Left lung (tissue), 10 donors: Measurements from ENCODE around the gene RBKS. TPM values are rescaled to one million over a fixed set of nuclear protein-coding genes. Genes with fewer than 3 reads are reported as not detected.

Source experiments
- ATAC-seq: fragments of 200-7000 bp; cut with Tn5 transposase; one replicate; pipeline ENCODE4 v1.9.1; 2020; ENCODE audit warnings: moderate library complexity
- DNase-seq, 4 donors: peaks; one replicate each; pipeline ENCODE4 v3.0.0-alpha.2; 2013 to 2020
- H3K27ac ChIP-seq, 2 donors: fragments of 200-600 bp; sonication (generic) in 1 of 2; one replicate each; pipeline versions ENCODE4 v1.5.0 to v1.8.0; 2020 to 2021
- H3K27me3 ChIP-seq, 2 donors: fragments of 200-600 bp; sonication (generic) in 1 of 2; one replicate each; pipeline versions ENCODE4 v1.5.0 to v1.8.0; 2020 to 2021
- H3K36me3 ChIP-seq, 2 donors: fragments of 200-600 bp; sonication (generic) in 1 of 2; one replicate each; pipeline versions ENCODE4 v1.5.0 to v1.8.0; 2020 to 2021
- H3K4me1 ChIP-seq, 2 donors: fragments of 200-600 bp; one replicate each; pipeline ENCODE4 v1.8.0; 2021
- H3K4me3 ChIP-seq, 2 donors: fragments of 200-600 bp; sonication (generic) in 1 of 2; one replicate each; pipeline versions ENCODE4 v1.5.0 to v1.8.0; 2020 to 2021; ENCODE audit warnings: mild to moderate bottlenecking in 1 of 2
- H3K9me3 ChIP-seq, 2 donors: fragments of 200-600 bp; sonication (generic) in 1 of 2; one replicate each; pipeline versions ENCODE4 v1.5.0 to v1.8.0; 2020 to 2021
- intact Hi-C, 2 donors: fragments of 100-400 bp; cut with DNase I; formaldehyde crosslinking; loops; one replicate each; pipeline versions ENCODE4 v1.11.2 to v1.14.2; 2022
- polyA plus RNA-seq, 6 donors: library from polyadenylated mRNA; unstranded; fragments of 120-200 nt; gene quantifications; one replicate each; pipeline ENCODE4 v1.2.1, GENCODE V29; 2013; ENCODE audit not compliant: insufficient read length in 6 of 6
- total RNA-seq, 2 donors: library from RNA; stranded (reverse); fragmentation: NEBNext Ultra II Directional; extraction: Animal tissue kit (Norgen Biotek cat#: 25700); gene quantifications; one replicate each; pipeline ENCODE4 v1.2.1, GENCODE V29; 2021
- TF ChIP-seq, protein P1 (sequence below), 2 donors: fragments of 200-600 bp; sonication (generic) in 1 of 2; IDR thresholded peaks; one replicate each; pipeline versions ENCODE4 v1.5.0 to v1.8.0; 2021; ENCODE audit warnings: antibody characterized with exemption in 2 of 2
- donor health status: DM: no; HTN: yes; CAD: no.
- donor health status: DM: no; HTN: no; CAD: no.

The RBKS gene
- total and polyA plus RNA-seq, 8 donors = 2.0 to 4.0 (median 2.6) TPM

DNA sequence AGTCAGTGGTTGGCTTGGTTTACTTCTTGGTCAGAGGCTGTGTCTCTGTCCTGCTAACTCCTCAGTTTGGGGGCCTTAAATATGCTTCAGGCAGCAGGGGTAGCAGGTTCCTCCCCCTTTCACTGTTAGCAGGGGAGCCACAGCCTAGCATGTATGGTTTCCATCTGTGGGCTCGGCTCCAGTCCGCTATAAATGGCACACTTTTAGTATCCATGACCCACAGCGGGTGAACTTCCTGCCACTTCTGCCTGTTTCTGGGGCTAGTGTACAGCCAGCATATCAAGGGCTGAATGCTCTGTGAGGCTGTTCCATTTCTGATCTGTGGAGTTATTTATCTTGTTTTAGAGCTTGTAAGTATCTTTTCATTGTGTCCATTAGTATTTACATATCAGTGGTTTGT, 60.4 kb downstream of the RBKS start:
- DNase-seq (no peak), ATAC-seq (no peak)
- Histone ChIP-seq H3K27ac (no peak overlapping the region), H3K4me1 (peaks cover 0 to 18% of the 10 kb centered on the region in 2 donors), H3K27me3 (no peaks in the 10 kb centered on the region), H3K36me3 (no peaks in the 10 kb centered on the region), H3K9me3 (no peaks in the 10 kb centered on the region), H3K4me3 (no peak overlapping the region)
- intact Hi-C loops = no loop called here
- TF ChIP-seq, protein P1, sequence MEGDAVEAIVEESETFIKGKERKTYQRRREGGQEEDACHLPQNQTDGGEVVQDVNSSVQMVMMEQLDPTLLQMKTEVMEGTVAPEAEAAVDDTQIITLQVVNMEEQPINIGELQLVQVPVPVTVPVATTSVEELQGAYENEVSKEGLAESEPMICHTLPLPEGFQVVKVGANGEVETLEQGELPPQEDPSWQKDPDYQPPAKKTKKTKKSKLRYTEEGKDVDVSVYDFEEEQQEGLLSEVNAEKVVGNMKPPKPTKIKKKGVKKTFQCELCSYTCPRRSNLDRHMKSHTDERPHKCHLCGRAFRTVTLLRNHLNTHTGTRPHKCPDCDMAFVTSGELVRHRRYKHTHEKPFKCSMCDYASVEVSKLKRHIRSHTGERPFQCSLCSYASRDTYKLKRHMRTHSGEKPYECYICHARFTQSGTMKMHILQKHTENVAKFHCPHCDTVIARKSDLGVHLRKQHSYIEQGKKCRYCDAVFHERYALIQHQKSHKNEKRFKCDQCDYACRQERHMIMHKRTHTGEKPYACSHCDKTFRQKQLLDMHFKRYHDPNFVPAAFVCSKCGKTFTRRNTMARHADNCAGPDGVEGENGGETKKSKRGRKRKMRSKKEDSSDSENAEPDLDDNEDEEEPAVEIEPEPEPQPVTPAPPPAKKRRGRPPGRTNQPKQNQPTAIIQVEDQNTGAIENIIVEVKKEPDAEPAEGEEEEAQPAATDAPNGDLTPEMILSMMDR (IDR thresholded peaks at IDR 0.05) = no peak

GRCh38 chr2:27828305-27828704, 61.9 kb downstream of the RBKS start:
- Histone ChIP-seq H3K9me3 (peaks cover 0 to 8% of the 10 kb centered on the region in 2 donors), H3K4me3 (no peak overlapping the region), H3K27ac (no peak overlapping the region), H3K36me3 (no peaks in the 10 kb centered on the region), H3K27me3 (no peaks in the 10 kb centered on the region), H3K4me1 (peaks cover 0 to 18% of the 10 kb centered on the region in 2 donors)
- intact Hi-C loops = no loop called here
- DNase-seq = no peak
- ATAC-seq = peak; percentile 53
- TF ChIP-seq, protein P1 (IDR thresholded peaks at IDR 0.05) = no peak

GRCh38 chr2:27824401-27824800, 65.8 kb downstream of the RBKS start:
- TF ChIP-seq, protein P1 (IDR thresholded peaks at IDR 0.05) = no peak
- Histone ChIP-seq H3K4me3 (no peak overlapping the region), H3K27me3 (no peaks in the 10 kb centered on the region), H3K27ac (no peak overlapping the region), H3K4me1 (peaks cover 0 to 7% of the 10 kb centered on the region in 2 donors), H3K9me3 (peaks cover 0 to 8% of the 10 kb centered on the region in 2 donors), H3K36me3 (no peaks in the 10 kb centered on the region)
- ATAC-seq (no peak), DNase-seq (no peak)
- intact Hi-C loops = no loop called here

DNA sequence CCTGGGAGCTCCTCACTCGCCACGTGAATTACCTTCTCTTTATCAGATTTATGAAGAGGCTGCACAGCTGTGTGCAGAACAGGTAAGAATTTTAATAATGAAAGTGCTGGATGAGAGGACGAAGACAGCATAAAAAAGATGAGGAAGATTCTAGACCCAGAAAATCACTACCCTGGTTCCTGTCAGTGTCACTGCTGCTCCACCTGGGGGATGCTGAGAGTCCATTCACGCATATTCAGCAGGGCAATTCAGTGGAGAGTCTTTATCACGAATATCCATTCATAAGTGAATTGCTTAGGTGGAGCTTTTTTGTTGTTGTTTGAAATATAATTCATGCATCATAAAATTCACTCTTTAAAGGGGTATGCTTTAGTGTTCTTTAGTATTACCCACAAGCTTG, 66.6 kb downstream of the RBKS start:
- Histone ChIP-seq H3K36me3 (no peaks in the 10 kb centered on the region), H3K9me3 (peaks cover 0 to 11% of the 10 kb centered on the region in 2 donors), H3K27me3 (no peaks in the 10 kb centered on the region), H3K4me3 (no peak overlapping the region), H3K4me1 (peaks cover 0 to 7% of the 10 kb centered on the region in 2 donors), H3K27ac (no peak overlapping the region)
- DNase-seq = no peak
- intact Hi-C loops = no loop called here
- TF ChIP-seq, protein P1 (IDR thresholded peaks at IDR 0.05) = no peak
- no peak for ATAC-seq

DNA sequence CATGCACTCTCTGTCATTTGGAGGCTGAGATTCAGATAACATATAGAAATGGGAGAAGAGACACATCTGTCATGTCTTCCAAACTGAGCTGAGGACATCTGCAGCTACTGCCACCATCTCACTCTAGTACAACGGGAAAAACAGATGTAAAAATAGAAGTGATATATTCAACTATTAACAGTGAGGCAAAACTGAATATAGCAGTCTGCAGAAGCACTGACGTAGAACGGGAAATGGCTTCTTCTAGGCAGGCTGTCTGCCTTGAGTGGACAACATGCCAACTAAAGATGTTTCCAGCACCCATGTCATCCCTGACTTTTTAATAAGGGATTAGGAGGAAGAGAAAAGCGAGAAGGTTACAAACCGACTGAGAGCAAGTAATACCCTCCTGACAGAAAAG, 67.1 kb downstream of the RBKS start:
- Histone ChIP-seq H3K27me3 (no peaks in the 10 kb centered on the region), H3K27ac (no peak overlapping the region), H3K36me3 (no peaks in the 10 kb centered on the region), H3K4me1 (peaks cover 0 to 7% of the 10 kb centered on the region in 2 donors), H3K9me3 (peaks cover 0 to 11% of the 10 kb centered on the region in 2 donors), H3K4me3 (no peak overlapping the region)
- ATAC-seq (no peak), DNase-seq (no peak)
- intact Hi-C loops = no loop called here
- TF ChIP-seq, protein P1 (IDR thresholded peaks at IDR 0.05) = no peak
